ENCODE results near the gene RNF225.

DNA sequence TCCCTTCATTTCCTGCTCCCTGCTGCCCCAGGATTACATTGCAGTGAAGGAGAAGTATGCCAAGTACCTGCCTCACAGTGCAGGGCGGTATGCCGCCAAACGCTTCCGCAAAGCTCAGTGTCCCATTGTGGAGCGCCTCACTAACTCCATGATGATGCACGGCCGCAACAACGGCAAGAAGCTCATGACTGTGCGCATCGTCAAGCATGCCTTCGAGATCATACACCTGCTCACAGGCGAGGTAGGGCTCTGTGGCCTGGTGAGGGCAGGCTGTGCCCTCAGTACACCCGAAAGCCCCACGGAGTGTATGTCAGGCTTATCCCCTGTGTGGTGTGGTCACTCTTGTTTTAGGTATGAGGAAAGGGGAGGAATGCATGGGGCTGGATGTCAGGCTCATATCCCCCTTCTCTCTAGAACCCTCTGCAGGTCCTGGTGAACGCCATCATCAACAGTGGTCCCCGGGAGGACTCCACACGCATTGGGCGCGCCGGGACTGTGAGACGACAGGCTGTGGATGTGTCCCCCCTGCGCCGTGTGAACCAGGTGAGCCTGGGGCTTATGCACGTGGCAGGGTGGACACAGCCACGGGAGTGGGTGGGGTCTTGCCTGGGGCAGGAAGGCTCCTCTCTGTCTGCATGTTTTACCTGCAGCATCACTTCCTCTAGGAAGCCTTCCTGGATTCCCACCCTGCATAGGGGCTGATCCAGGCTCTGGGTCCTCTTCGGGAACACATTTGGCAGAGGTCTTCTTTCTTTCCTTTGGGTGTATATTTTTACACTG is 2.3 kb upstream of the RNF225 start:
- TF ChIP-seq MEF2D (CRISPR knock-in tag; IDR thresholded peaks at IDR 0.05) (no peak), GFI1 (CRISPR knock-in tag; IDR thresholded peaks at IDR 0.05; ENCODE audit: borderline replicate concordance) (no peak), POLR2A (IDR thresholded peaks at IDR 0.05; ENCODE audit: insufficient read depth in 1 of 2, low read depth in 2 of 2, low read length in 2 of 2) (peak in 1 of 2 experiments; percentile 49; a peak in 1 of 4 replicates), ZNF530 (CRISPR knock-in tag; IDR thresholded peaks at IDR 0.05; ENCODE audit: low read depth) (no peak), POLR2AphosphoS5 (IDR thresholded peaks at IDR 0.05; ENCODE audit: low read depth, low read length) (no peak), BRCA1 (CRISPR knock-in tag; IDR thresholded peaks at IDR 0.05) (no peak)
- TF ChIP-seq, protein P1, sequence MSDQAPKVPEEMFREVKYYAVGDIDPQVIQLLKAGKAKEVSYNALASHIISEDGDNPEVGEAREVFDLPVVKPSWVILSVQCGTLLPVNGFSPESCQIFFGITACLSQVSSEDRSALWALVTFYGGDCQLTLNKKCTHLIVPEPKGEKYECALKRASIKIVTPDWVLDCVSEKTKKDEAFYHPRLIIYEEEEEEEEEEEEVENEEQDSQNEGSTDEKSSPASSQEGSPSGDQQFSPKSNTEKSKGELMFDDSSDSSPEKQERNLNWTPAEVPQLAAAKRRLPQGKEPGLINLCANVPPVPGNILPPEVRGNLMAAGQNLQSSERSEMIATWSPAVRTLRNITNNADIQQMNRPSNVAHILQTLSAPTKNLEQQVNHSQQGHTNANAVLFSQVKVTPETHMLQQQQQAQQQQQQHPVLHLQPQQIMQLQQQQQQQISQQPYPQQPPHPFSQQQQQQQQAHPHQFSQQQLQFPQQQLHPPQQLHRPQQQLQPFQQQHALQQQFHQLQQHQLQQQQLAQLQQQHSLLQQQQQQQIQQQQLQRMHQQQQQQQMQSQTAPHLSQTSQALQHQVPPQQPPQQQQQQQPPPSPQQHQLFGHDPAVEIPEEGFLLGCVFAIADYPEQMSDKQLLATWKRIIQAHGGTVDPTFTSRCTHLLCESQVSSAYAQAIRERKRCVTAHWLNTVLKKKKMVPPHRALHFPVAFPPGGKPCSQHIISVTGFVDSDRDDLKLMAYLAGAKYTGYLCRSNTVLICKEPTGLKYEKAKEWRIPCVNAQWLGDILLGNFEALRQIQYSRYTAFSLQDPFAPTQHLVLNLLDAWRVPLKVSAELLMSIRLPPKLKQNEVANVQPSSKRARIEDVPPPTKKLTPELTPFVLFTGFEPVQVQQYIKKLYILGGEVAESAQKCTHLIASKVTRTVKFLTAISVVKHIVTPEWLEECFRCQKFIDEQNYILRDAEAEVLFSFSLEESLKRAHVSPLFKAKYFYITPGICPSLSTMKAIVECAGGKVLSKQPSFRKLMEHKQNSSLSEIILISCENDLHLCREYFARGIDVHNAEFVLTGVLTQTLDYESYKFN (CRISPR knock-in tag; conservative IDR thresholded peaks at IDR 0.05) = no peak
